HepG2 (cell line): ENCODE measurements around the gene PPP2R5D. TPM values are rescaled to one million over a fixed set of nuclear protein-coding genes. Genes with fewer than 3 reads are reported as not detected.

Source experiments
- HMG20B ChIP-seq: conservative IDR thresholded peaks from 2 replicates; pipeline ENCODE4 v1.6.1; 2016; ENCODE audit warnings: missing genetic modification reagents, missing compliant biosample characterization
- HOXA3 ChIP-seq: sonication (generic); formaldehyde crosslinking; IDR thresholded peaks from 2 replicates; pipeline ENCODE4 v1.5.0; 2020; ENCODE audit warnings: missing genetic modification reagents
- KDM2A ChIP-seq: sonication (generic); formaldehyde crosslinking; IDR thresholded peaks from 2 replicates; pipeline ENCODE4 v1.4.0; 2020; ENCODE audit warnings: low read depth, missing genetic modification reagents, borderline replicate concordance
- KDM6A ChIP-seq: IDR thresholded peaks from 2 replicates; pipeline ENCODE4 v1.6.1; 2016; ENCODE audit warnings: low read depth
- MAZ ChIP-seq, 2 experiments: sonication (generic) in 1 of 2; formaldehyde crosslinking in 1 of 2; IDR thresholded peaks; 2 replicates each; pipeline versions ENCODE4 v1.5.0 to v1.6.1; 2012 to 2020; ENCODE audit warnings: low read depth in 2 of 2, mild to moderate bottlenecking in 2 of 2, borderline replicate concordance in 1 of 2, improper control_type of control experiment in 1 of 2, low read length in 1 of 2, missing genetic modification reagents in 1 of 2, moderate library complexity in 1 of 2
- NFKB2 ChIP-seq: sonication (generic); formaldehyde crosslinking; IDR thresholded peaks from 2 replicates; pipeline ENCODE4 v1.4.0; 2020; ENCODE audit warnings: missing genetic modification reagents, borderline replicate concordance
- TCF7L2 ChIP-seq: IDR thresholded peaks from 2 replicates; pipeline ENCODE4 v1.6.1; 2011; ENCODE audit warnings: mild to moderate bottlenecking, low read depth, low read length, moderate library complexity
- ZNF570 ChIP-seq: sonication (generic); formaldehyde crosslinking; IDR thresholded peaks from 2 replicates; pipeline ENCODE4 v1.4.0; 2020; ENCODE audit warnings: mild to moderate bottlenecking, missing genetic modification reagents, borderline replicate concordance
- ZNF709 ChIP-seq: sonication (generic); formaldehyde crosslinking; IDR thresholded peaks from 2 replicates; pipeline ENCODE4 v1.5.0; 2020; ENCODE audit warnings: mild to moderate bottlenecking, missing genetic modification reagents
- ZNF75D ChIP-seq: sonication (generic); formaldehyde crosslinking; IDR thresholded peaks from 2 replicates; pipeline ENCODE4 v1.8.1; 2023; ENCODE audit warnings: missing genetic modification reagents, mild to moderate bottlenecking, borderline replicate concordance
- polyA plus RNA-seq, 8 experiments: library from polyadenylated mRNA; depleted of rRNA in 3 of 8; stranded (reverse) in 7 of 8; unstranded in 1 of 8; fragments of >200 nt; fragmentation: Illumina TruSeq in 4 of 8; extraction: Trizol in 4 of 8; gene quantifications; 2 replicates each; pipeline versions ENCODE4 v1.2.1 to v1.2.3, GENCODE V29; 2011 to 2016; ENCODE audit warnings: low read depth in 4 of 8, missing spikeins in 1 of 8, mixed read lengths in 1 of 8; ENCODE audit not compliant: insufficient read depth in 1 of 8
- total RNA-seq, 5 experiments: library from RNA; depleted of rRNA; stranded (reverse); fragments of >200 nt; fragmentation: Illumina TruSeq; extraction: Trizol; gene quantifications; 2 replicates each; pipeline ENCODE4 v1.2.3, GENCODE V29; 2016; ENCODE audit warnings: low read depth in 1 of 5
- TF ChIP-seq, protein P1 (sequence below): sonication (generic); formaldehyde crosslinking; IDR thresholded peaks from 2 replicates; pipeline ENCODE4 v1.8.1; 2023; ENCODE audit warnings: mild to moderate bottlenecking, missing genetic modification reagents, borderline replicate concordance
- TF ChIP-seq, protein P2 (sequence below): sonication (generic); formaldehyde crosslinking; IDR thresholded peaks from 2 replicates; pipeline ENCODE4 v1.9.0; 2021; ENCODE audit warnings: mild to moderate bottlenecking, missing genetic modification reagents
- TF ChIP-seq, protein P3 (sequence below): sonication (generic); formaldehyde crosslinking; IDR thresholded peaks from 2 replicates; pipeline ENCODE4 v1.4.0; 2020; ENCODE audit warnings: missing genetic modification reagents

Gene PPP2R5D
- total and polyA plus RNA-seq, 2 of the 13 experiments (the other 11 are each of a cell fraction or from before 2014, with no cell fraction given): 53.7 to 60.4 TPM

DNA sequence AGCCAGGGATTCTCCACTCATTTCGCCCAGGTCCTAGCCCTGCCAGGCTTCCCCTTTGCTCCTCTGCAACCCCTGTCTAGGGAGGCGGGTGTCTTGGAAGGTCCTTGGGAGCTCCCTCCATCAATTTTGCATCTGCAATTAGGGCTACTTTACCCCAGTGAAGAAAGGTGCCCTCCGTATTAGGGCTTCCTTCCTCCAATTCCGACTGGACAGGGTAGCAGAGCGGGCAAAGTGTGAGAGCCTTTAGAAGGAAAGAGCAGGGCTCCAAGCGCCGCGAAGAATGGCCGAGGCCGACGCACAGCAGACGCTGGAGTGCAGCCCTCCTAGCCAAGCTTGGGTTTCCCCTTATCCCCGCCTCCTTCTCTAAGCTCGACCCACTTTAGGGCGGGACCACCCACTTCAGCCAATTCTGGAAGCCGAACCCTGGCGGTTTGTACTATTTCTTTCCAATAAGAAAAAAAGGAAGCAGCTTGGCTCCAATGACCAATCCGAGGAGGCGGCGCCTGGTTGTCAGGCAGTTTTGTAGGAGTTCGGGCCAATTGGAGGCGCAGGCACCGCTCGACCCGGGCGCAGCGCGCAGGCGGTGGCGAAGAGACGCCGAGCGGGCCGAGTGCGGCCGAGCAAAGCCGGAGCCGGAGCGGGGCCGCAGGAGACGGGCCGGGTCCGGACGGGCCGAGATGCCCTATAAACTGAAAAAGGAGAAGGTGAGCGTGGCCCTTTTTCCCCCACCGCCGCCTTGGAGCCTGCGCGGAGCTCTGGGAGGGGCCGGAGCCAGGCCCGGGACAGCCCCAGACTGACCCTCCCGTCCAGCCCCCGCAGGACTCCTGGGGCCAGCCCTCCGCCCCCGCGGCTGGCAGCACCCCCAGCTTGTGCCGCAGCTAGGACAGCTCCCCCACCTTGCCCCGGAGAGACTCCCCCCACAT, at the start of gene PPP2R5D (continued):
- TF ChIP-seq NFKB2 (CRISPR knock-in tag): peak; percentile 92; the same call in 1 of the 2 replicates
- TF ChIP-seq HOXA3: peak; percentile 43; the same call in 1 of the 2 replicates
- peak; percentile 45; the same call in 1 of the 2 replicates for TF ChIP-seq ZNF709 (CRISPR knock-in tag)
- no peak for TF ChIP-seq TCF7L2
- TF ChIP-seq MAZ (IDR thresholded peaks at IDR 0.05; ENCODE audit: borderline replicate concordance, low read depth, low read length): no peak
- peak; percentile 59 for TF ChIP-seq MAZ (CRISPR knock-in tag; IDR thresholded peaks at IDR 0.05; ENCODE audit: low read depth)
- TF ChIP-seq HMG20B: 0 out of 2 replicates have a peak, but pooled peaks have one; percentile 35
- TF ChIP-seq, protein P1, sequence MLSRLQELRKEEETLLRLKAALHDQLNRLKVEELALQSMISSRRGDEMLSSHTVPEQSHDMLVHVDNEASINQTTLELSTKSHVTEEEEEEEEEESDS (CRISPR knock-in tag): 0 out of 2 replicates have a peak, but pooled peaks have one; percentile 62
- TF ChIP-seq KDM2A: peak; percentile 47
- TF ChIP-seq, protein P2, sequence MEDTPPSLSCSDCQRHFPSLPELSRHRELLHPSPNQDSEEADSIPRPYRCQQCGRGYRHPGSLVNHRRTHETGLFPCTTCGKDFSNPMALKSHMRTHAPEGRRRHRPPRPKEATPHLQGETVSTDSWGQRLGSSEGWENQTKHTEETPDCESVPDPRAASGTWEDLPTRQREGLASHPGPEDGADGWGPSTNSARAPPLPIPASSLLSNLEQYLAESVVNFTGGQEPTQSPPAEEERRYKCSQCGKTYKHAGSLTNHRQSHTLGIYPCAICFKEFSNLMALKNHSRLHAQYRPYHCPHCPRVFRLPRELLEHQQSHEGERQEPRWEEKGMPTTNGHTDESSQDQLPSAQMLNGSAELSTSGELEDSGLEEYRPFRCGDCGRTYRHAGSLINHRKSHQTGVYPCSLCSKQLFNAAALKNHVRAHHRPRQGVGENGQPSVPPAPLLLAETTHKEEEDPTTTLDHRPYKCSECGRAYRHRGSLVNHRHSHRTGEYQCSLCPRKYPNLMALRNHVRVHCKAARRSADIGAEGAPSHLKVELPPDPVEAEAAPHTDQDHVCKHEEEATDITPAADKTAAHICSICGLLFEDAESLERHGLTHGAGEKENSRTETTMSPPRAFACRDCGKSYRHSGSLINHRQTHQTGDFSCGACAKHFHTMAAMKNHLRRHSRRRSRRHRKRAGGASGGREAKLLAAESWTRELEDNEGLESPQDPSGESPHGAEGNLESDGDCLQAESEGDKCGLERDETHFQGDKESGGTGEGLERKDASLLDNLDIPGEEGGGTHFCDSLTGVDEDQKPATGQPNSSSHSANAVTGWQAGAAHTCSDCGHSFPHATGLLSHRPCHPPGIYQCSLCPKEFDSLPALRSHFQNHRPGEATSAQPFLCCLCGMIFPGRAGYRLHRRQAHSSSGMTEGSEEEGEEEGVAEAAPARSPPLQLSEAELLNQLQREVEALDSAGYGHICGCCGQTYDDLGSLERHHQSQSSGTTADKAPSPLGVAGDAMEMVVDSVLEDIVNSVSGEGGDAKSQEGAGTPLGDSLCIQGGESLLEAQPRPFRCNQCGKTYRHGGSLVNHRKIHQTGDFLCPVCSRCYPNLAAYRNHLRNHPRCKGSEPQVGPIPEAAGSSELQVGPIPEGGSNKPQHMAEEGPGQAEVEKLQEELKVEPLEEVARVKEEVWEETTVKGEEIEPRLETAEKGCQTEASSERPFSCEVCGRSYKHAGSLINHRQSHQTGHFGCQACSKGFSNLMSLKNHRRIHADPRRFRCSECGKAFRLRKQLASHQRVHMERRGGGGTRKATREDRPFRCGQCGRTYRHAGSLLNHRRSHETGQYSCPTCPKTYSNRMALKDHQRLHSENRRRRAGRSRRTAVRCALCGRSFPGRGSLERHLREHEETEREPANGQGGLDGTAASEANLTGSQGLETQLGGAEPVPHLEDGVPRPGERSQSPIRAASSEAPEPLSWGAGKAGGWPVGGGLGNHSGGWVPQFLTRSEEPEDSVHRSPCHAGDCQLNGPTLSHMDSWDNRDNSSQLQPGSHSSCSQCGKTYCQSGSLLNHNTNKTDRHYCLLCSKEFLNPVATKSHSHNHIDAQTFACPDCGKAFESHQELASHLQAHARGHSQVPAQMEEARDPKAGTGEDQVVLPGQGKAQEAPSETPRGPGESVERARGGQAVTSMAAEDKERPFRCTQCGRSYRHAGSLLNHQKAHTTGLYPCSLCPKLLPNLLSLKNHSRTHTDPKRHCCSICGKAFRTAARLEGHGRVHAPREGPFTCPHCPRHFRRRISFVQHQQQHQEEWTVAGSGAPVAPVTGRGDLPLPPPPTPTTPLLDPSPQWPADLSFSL (CRISPR knock-in tag): no peak
- no peak for TF ChIP-seq ZNF75D (CRISPR knock-in tag)
- TF ChIP-seq ZNF570: no peak
- TF ChIP-seq, protein P3, sequence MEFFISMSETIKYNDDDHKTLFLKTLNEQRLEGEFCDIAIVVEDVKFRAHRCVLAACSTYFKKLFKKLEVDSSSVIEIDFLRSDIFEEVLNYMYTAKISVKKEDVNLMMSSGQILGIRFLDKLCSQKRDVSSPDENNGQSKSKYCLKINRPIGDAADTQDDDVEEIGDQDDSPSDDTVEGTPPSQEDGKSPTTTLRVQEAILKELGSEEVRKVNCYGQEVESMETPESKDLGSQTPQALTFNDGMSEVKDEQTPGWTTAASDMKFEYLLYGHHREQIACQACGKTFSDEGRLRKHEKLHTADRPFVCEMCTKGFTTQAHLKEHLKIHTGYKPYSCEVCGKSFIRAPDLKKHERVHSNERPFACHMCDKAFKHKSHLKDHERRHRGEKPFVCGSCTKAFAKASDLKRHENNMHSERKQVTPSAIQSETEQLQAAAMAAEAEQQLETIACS (CRISPR knock-in tag): peak; percentile 24; the same call in 1 of the 2 replicates
- no peak for TF ChIP-seq KDM6A (CRISPR knock-in tag)
